ENCODE data around the gene CHRNB4.
"Not testable (repeated sequence)": the region's sequence is repeated elsewhere in the genome, so short reads cannot be mapped to it uniquely, and the experiment has no call there.

The CHRNB4 gene, protein sequence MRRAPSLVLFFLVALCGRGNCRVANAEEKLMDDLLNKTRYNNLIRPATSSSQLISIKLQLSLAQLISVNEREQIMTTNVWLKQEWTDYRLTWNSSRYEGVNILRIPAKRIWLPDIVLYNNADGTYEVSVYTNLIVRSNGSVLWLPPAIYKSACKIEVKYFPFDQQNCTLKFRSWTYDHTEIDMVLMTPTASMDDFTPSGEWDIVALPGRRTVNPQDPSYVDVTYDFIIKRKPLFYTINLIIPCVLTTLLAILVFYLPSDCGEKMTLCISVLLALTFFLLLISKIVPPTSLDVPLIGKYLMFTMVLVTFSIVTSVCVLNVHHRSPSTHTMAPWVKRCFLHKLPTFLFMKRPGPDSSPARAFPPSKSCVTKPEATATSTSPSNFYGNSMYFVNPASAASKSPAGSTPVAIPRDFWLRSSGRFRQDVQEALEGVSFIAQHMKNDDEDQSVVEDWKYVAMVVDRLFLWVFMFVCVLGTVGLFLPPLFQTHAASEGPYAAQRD

GRCh38 chr15:78641102-78641748 is at the start of gene CHRNB4:
Gene CHRNB4, minus strand, starts transcription at chr15:78641210. Its CDS starts 77 bp downstream, at chr15:78641133.
- DNase-seq (ENCODE audit: low read depth in 2 of 2): peak in 1 of 2 experiments; percentile 1

GRCh38 chr15:78689626-78690025 is 48.6 kb upstream of the CHRNB4 start:
- no peak for DNase-seq (ENCODE audit: low read depth in 2 of 2)

DNA sequence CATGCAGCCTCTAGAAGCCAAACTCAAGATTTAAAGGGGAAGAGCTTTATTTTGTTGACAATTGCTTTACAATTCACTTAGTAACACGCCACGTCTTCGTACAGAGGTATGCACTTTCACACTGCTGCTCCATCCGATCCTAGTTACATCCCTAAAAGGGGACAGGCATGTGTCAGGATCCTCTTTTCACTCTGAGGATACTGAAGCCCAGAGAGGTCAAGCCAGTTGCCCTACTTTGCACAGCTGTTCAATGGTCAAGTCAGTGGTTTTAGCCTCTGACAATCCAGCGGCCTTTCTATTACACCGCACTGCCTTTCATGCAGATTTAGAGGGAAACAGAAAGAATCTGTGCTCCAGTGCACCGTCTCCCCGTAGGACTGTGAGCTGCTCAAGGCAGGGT is 44.9 kb upstream of the CHRNB4 start:
- DNase-seq (ENCODE audit: low read depth in 2 of 2): no peak

DNA sequence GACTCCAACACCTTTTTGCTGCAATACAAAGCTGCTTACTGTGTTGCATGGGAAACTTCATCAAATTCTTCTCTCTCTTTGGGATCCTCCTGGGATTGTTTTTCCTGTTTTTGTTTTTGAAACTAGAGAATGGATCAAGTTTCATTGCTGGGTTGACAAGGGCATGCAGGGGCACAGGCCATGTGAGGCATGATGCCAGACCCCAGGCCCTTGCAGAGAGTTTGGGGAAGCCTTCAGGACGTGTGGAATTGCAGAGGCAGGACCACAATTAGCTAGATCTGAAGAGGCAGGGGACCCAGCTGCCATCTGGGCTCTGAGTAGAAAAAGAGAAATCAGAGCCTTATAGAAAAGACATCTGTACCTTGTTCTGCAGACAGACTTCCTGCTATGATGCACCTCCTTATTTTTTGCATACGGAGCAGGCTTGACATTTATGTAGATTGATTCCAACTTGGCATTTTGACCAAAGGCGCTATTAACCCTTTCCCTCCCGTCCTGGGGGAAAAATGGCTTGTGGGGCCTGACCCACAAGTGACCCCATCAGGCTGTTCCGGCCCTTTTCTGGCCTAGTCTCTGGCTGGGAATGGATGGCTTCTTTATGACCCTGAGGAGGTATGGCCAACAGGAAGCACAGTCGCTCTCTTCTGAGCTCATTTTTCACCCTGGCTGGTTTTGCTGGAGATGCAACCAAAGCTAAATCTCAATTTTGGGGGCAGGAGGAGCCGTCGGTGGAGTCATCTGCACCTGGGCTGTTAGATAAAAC is 44.3 kb upstream of the CHRNB4 start:
- no peak for DNase-seq (ENCODE audit: low read depth in 2 of 2)

GRCh38 chr15:78684657-78685056 is 43.6 kb upstream of the CHRNB4 start:
- DNase-seq (ENCODE audit: low read depth in 2 of 2): no peak

DNA sequence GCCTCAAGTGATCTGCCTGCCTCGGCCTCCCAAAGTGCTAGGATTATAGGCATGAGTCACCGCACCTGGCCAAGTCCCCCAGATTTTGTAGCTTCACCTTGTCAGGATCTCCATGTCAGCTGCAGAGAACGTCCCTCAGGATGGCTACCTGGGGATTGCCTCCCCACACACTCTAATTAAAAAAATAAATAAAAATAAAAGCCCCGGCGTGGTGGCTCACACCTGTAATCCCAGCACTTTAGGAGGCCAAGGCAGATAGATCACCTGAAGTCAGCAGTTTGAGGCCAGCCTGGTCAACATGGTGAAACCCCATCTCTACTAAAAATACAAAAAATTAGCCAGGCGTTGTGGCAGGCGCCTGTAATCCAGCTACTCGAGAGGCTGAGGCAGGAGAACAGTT is 42.6 kb upstream of the CHRNB4 start:
- not testable (repeated sequence) for DNase-seq (ENCODE audit: low read depth in 2 of 2)

DNA sequence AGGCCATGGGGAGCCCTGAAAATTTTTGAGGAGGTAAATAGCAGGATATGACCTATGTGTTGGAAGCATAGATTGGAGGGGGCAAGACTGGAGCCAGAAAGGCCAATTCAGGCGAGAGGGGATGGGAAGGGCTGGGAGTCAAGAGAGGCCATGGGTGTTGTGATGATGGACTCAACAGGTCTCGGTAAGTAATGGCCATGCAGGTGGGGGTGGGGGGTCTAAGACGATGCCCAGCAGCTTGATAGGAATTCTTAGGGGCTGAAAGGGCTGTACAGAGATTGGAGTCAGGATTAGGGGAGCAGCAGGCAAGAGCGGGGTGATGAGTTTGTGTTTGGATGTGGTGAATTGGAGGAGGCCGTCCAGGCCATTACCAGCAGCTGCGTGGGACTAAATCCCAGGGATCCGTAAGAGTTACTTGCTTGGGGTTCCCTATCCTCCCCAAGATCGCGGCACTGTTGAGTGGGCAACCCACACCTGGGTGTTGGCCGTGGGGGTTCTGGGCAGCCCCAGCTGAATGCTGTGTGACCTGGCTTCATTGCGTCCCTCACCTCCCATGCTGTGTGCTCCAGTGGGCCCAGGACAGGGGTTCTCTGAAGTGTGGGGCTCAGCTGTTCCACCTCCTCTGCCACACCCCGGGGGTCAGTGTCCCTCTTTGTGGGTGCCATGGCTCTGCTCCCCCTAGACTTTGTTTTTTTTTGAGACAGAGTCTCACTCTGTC is 41.8 kb upstream of the CHRNB4 start:
- DNase-seq (ENCODE audit: low read depth in 2 of 2): no peak

DNA sequence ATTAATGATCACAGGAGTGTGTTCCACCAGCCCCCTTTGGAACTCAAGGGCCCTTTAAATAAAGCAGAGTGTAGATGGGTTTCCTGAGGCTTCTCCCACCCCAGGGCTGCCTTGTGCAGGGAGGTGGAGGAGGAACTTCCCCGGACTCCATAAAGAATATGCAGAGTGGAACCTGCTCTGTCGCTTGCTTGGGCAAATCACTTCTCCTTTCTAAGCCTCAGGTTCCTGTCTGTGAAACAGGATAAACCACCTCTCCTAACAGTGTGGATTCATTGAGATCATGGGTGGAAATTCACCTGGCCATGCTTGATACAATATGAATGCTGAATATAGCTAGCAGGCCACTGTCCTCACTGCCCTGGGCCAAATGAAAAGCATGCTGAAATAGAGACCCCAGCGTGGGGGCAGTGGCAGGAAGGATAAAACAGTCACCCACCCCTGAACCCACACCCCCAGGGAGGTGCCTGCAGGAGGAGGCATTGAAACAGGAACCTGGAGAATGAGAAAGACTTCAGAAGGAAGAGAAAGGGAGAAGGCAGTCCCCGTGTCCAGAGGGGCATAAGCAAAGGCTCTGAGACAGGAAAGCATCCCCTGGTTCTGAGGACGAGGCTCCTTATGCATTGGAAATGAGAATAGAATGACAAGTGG is 41.1 kb upstream of the CHRNB4 start:
- DNase-seq (ENCODE audit: low read depth in 2 of 2): no peak

DNA sequence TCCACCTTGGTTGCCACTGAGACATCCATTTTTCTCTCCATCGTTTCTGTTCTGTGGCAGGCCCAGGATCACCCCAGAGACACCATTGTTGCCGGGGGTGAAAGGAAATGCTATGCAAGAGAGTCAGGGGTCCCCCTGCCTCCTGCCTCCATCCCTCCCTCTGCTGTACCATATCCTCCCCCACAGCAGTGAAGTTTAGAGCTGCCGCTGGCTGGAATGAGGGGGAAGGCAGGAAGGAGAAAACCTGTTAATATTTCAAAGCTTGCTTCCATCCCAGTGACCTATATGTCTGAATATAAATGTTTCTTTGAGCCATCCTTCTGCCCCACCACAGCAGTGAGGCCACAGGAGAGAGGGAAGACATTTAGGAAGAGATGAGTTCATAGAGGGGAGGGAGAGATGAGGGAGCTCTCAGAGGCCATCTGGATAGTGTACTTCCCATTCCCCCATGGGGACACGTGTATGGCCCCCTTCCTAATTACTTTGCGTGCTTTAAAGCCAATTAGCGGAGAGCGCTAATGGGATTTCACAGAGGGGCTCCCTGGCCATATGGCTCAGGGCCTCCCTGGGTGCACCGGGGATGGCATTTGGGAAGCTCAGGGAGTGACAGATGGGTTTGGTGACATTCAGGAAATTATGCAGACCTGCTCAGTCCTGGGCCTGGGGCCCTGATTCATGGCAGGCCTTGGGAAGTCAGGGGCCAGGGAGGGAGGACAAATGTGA is 40.4 kb upstream of the CHRNB4 start:
- no peak for DNase-seq (ENCODE audit: low read depth in 2 of 2)

GRCh38 chr15:78680431-78681075 is 39.5 kb upstream of the CHRNB4 start:
- no peak for DNase-seq (ENCODE audit: low read depth in 2 of 2)

DNA sequence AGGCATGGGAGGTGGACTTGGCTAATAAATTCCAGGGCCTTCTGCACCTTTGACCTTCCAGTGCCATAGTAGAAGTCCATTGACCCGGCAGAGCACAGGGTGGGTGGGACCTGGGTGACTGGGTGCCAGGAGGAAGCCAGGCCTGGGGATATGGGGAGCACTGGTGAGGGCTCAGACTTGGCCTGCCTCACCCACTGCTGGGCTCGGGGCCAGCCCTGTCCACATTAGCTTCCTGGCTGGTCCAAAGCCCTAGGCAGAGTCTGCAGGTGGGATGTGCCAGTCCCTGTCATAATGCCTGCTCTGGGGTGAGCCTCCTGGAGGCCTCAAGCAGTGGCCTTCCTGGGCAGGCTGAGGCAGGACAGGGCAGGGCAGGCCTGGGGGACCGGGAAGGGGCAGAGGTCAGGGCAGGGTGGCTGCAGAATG is 38.1 kb upstream of the CHRNB4 start:
- no peak for DNase-seq (ENCODE audit: low read depth in 2 of 2)

- DNase-seq (ENCODE audit: low read depth in 2 of 2): no peak
Observed at GRCh38 chr15:78676424-78677110, 35.6 kb upstream of the CHRNB4 start.

DNA sequence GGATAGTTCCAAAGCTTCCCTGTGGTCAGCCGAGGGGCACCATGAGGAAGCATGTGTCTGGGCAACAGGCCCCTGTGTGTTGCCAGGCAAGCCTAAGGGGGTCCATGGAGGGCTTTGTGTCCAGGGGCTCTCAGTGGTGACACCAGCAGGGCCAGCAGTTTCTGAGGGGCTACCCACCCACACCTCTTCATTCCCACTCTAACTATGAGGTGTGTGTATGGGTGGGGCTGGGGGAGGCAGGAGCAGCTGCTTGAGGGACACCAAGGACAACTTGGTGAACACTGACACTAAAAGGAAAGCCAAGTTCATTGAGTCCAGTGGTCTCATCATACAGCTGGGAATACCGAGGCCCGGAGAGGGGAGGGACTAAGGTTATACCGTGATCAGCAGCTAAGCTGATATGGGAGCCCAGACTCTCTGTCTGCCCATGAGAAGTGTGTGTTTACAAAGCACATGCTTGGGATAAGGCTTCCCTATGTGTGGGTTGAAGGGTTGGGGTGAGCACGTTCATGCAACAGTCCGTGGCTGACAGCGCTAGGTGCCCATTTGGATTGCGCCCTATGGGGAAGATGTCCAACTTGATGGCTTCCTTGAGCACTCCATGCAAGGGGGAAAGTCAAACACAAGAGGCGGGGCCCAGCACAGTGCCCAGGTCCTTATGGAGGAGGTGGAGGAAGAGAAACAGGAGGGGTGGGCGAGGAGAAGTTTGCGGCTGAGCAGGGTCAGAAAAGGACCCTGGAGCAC is 34.8 kb upstream of the CHRNB4 start:
- DNase-seq (ENCODE audit: low read depth in 2 of 2): no peak

GRCh38 chr15:78675206-78675605 is 34.2 kb upstream of the CHRNB4 start:
- DNase-seq (ENCODE audit: low read depth in 2 of 2): no peak

DNA sequence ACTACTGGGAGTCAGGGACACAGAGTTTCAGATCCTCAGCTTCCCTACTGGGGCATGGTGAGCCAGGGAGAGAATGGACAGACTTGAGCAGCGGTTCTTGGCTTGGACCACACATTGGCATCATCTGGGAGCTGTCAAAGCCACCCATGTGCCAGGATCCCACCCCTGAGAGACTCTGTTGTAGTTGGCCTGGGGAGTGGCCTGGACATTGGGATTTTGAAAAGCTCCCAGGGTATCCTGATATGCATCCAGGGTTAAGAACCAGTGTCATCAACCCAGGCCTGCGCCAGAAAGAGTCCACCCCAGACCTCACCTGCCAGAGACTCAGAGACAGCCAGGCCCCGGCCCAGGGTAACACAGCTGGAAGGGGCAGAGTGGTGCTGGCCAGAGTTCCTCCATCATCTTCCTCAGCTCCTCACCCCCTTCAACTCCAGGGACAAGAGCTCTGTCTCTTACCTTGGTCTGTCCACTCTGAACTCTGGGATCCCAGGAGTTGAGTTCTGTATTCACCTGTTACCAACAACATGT is 33.0 kb upstream of the CHRNB4 start:
- no peak for DNase-seq (ENCODE audit: low read depth in 2 of 2)

- no peak for DNase-seq (ENCODE audit: low read depth in 2 of 2)
Observed at GRCh38 chr15:78673476-78673875, 32.5 kb upstream of the CHRNB4 start.

GRCh38 chr15:78672285-78673014 is 31.4 kb upstream of the CHRNB4 start:
- DNase-seq (ENCODE audit: low read depth in 2 of 2): no peak
